HG02763 (cell line): ENCODE results near the gene PIGA.
A peak's percentile ranks its signal among the peaks of the same experiment; 100 is the strongest.

Experiments
- ATAC-seq: cut with Tn5 transposase; IDR thresholded peaks from one replicate; pipeline ENCODE4 v1.9.1; 2021; ENCODE audit warnings: mild to moderate bottlenecking, moderate library complexity; ENCODE audit not compliant: unreplicated experiment

PIGA gene, protein sequence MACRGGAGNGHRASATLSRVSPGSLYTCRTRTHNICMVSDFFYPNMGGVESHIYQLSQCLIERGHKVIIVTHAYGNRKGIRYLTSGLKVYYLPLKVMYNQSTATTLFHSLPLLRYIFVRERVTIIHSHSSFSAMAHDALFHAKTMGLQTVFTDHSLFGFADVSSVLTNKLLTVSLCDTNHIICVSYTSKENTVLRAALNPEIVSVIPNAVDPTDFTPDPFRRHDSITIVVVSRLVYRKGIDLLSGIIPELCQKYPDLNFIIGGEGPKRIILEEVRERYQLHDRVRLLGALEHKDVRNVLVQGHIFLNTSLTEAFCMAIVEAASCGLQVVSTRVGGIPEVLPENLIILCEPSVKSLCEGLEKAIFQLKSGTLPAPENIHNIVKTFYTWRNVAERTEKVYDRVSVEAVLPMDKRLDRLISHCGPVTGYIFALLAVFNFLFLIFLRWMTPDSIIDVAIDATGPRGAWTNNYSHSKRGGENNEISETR

GRCh38 chrX:15335135-15336022, at the start of gene PIGA:
Gene PIGA, minus strand, starts transcription at chrX:15335523. Its CDS starts 3,593 bp downstream, at chrX:15331930.
- ATAC-seq = peak; percentile 99

- ATAC-seq = no peak
These were observed 49.0 kb upstream of the PIGA start, which contains the start of gene VEGFD for GRCh38 chrX:15384304-15384703. Gene VEGFD, minus strand, starts transcription at chrX:15384413. Its CDS starts 467 bp downstream, at chrX:15383946.

GRCh38 chrX:15382813-15383212, 47.5 kb upstream of the PIGA start:
- ATAC-seq = no peak

DNA sequence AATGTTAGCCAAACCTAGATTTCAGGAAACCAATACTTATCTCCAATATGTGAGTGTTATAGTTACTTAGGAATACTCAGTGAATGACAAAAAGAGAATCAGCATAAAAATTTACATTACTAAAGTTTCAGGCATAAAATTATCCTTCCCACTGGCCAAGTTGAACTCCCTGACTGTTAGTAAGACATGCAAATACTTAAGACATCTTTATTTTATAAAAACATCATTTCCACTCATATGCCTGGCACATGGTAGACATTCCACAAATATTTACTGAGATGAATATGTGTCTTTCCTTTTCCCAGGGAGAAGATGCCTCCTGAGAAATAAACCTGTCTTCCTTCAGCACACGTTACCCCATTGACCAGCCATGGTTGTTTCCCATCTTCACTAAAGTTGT, 41.6 kb upstream of the PIGA start:
- no peak for ATAC-seq

GRCh38 chrX:15373976-15374375, 38.7 kb upstream of the PIGA start:
- no peak for ATAC-seq

- ATAC-seq = no peak
These were observed 31.4 kb upstream of the PIGA start for GRCh38 chrX:15366506-15367352.

- ATAC-seq = no peak
These were observed 24.4 kb upstream of the PIGA start for GRCh38 chrX:15359701-15360100.

DNA sequence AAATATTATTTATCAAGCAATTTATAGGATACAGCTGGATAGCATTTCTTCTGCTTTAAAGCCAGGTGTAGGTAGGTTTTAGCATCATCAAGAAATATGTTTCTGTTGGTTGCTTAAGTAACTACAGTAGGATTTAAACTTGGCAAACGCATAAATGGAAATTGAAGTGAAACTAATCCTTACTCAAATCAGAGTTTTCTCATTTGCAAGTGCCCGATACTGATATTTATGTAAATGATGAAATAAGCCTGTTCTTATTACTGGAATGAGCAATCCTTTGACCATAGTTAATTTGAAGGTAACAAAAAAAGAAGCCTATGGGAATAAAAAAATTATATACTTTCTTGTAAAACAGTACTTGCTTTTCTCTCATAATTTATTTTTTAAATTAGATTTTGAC, 23.2 kb upstream of the PIGA start:
- no peak for ATAC-seq

DNA sequence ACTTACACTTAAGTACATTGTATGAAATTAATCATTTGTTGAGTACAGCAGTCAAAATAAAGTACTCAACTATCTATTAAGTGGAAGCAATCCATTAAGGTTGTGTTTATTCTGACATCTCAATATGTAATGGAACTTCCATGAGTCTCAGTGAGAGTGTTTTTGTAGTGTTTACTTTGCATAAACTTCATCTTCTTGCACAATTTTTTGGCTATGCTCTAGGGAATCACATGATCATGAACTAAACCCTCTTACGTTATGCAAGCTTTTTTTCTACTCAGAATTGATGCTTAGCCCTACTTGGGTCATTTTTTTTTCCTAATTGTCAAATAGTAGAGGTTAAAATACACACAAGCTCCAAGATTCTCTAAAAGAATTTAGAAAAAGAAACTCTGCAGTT, 21.1 kb upstream of the PIGA start:
- ATAC-seq = no peak

DNA sequence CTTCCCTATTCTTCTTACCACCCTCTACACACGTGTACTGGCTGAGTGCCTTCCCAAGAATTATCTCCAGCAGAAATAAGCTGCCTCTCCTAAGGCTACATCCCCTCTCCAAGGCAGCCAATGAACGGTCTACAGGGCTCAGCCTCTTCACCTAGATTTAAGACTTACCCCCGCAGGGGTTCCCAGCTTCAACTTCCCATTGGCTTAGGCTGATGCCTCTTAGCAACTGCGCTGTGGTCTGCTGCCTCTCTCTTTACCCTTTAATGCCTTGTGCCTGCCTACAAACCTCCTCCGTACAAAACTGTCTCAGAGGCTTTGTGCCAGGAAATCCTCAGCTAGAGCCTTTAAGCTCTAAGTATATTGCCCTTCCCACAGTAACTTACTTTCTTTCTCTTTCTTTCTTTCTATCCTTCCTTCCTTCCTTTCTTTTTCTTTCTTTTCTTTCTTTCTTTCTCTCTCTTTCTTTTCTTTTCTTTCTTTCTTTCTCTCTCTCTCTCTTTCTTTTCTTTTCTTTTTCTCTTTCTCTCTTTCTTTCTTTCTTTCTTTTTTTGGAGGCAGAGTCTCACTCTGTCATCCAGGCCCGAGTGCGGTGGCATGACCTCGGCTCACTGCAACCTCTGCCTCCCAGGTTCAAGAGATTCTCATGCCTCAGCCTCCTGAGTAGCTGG, 15.1 kb upstream of the PIGA start:
- no peak for ATAC-seq

- no peak for ATAC-seq
These were observed 13.7 kb upstream of the PIGA start for GRCh38 chrX:15349046-15349445.

- no peak for ATAC-seq
These were observed 10.7 kb upstream of the PIGA start for GRCh38 chrX:15345976-15346375.

DNA sequence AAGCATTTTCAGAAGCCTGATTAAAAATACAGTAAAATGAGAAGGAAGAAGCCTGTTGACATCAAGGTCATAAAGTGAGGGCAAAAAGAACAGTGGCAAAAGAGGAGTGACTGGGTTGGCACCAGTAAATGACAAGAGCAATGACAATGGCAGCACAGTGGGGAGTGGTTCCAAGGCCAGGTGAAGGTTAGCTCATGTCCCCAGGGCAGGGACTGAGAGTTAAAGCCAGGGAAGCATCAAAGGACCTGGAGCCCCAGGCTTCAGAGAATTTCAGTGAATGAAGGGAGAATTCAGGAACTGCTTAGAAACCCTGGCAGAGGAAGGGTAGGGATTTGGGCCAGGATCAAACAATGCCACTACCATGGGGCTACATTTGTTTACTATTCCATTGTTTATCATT, 8.8 kb upstream of the PIGA start:
- no peak for ATAC-seq

GRCh38 chrX:15343075-15343476, 7.8 kb upstream of the PIGA start:
- ATAC-seq = no peak

DNA sequence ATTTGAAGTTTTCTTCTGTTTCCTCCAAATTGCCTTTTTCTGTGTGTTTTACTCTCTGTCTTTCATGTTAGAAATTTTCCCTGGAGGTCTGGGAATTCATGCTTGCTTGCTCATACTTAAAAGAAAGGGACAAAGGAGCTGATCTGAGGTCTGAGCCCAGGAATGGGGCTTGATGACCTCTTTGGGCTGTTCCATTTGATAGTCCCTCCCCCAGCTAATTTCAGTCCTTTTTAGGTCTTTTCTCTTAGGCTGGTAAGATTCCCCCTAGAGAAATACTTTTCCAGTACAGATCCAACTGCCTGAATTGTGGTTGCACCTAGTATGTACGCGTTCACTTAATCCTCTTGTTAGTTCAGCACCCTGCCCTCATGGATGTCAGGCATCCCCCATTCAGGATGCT, 5.5 kb upstream of the PIGA start:
- no peak for ATAC-seq

- no peak for ATAC-seq
These were observed 695 bp upstream of the PIGA start for GRCh38 chrX:15336023-15336413.

GRCh38 chrX:15334561-15334960, 762 bp downstream of the PIGA start:
- no peak for ATAC-seq

DNA sequence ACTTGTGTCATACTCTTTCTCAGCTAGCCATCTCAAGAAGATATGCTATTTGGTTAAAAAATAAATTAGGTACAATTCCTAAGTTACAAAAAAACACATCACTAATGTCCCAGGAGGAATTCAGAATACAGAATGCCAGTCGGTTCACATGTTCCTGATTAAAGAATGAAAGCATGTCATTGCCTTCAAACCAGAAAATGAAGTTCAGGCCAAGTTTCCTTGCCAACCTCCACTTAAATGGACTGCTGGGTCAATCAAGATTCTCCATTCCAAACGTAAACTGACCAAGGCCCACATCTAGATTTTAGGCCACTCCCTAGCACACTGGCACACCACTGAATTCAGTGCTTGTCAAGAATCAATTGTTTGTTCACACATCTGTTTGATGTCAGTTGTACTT, 6.5 kb downstream of the PIGA start:
- no peak for ATAC-seq

DNA sequence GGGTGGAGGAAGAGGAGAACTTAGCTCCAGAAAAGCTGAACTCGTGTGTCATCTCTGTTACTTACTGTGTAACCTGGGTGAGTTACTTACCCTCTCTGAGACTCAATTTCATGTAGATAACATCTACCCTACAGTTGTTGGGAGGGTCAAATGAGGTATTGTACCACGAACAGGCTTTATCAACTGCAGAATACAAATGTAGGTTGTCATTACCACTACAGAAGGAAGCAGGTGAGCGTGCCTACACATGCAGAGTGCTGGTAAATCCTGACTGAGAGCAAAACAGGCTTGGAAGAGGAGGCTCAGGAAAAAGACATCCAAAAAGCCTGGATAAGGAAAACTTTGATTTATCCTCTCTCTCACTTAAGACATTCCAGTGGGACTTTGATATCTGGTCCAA, 7.2 kb downstream of the PIGA start:
- ATAC-seq = no peak

- no peak for ATAC-seq
These were observed 12.9 kb downstream of the PIGA start for GRCh38 chrX:15322472-15322871.
